GM12878 (cell line): ENCODE measurements around the gene TRIP11. TPM values are rescaled to one million over a fixed set of nuclear protein-coding genes. Genes with fewer than 3 reads are reported as not detected.

Experiments used
- ATAC-seq: fragments of 200-7000 bp; cut with Tn5 transposase; 3 replicates; pipeline ENCODE4 v1.9.1; 2020; ENCODE audit warnings: mild to moderate bottlenecking, moderate library complexity
- BruUV-seq: library from RNA; stranded (reverse); fragments of 400-500 nt; replicated peaks from 2 replicates; lab custom pipeline; 2021; lab: Mats Ljungman, UMichigan
- CTCF ChIA-PET: fragments of 300-600 bp; sonication (Branson Sonifier 250); formaldehyde crosslinking; extraction: SDS; loops from one replicate; lab custom pipeline; 2021; ENCODE audit warnings: inconsistent platforms; lab: Yijun Ruan, JAX
- POLR2A ChIA-PET: fragments of 350-600 bp; formaldehyde crosslinking; extraction: SDS; loops from one replicate; lab custom pipeline; 2021; ENCODE audit warnings: inconsistent platforms; lab: Charles Lee
- RAD21 ChIA-PET: fragments of 300-600 bp; sonication (Branson Sonifier 250); formaldehyde crosslinking; loops from one replicate; lab custom pipeline; 2023; ENCODE audit warnings: antibody characterized with exemption; ENCODE audit not compliant: unreplicated experiment; lab: Charles Lee
- SMC1A ChIA-PET: fragments of 300-600 bp; sonication (Branson Sonifier 250); formaldehyde crosslinking; loops from one replicate; lab custom pipeline; 2023; ENCODE audit not compliant: unreplicated experiment, uncharacterized antibody; lab: Charles Lee
- DNase-seq: peaks from one replicate; pipeline ENCODE4 v3.0.0-alpha.2; 2011; ENCODE audit warnings: low read depth, low spot score
- FAIRE-seq: peaks from 3 replicates; lab custom pipeline; 2011; peaks lifted over from hg19 to GRCh38; lab: Jason Lieb, UNC
- H2AFZ ChIP-seq: 2 replicates; pipeline ENCODE4 v1.6.0; 2011; ENCODE audit warnings: low read depth, low read length, control low read depth; ENCODE audit not compliant: control insufficient read depth
- H3K27ac ChIP-seq: 2 replicates; pipeline ENCODE4 v1.5.1; 2011; ENCODE audit warnings: control low read depth; ENCODE audit not compliant: control insufficient read depth, insufficient read depth
- H3K27me3 ChIP-seq, 2 experiments: replicated peaks in 1 of 2; 2 replicates each; pipeline versions ENCODE4 v1.6.0 to v1.6.1; 2011; ENCODE audit warnings: low read length in 1 of 2; ENCODE audit not compliant: control insufficient read depth in 2 of 2, insufficient read depth in 2 of 2
- H3K36me3 ChIP-seq, 2 experiments: 2 replicates each; pipeline ENCODE4 v1.5.1; 2011; ENCODE audit warnings: low read length in 1 of 2; ENCODE audit not compliant: control insufficient read depth in 2 of 2, insufficient read depth in 2 of 2
- H3K4me1 ChIP-seq: 2 replicates; pipeline ENCODE4 v1.6.1; 2011; ENCODE audit warnings: mild to moderate bottlenecking, low read length, moderate library complexity, mixed read lengths; ENCODE audit not compliant: control insufficient read depth, insufficient read depth
- H3K4me2 ChIP-seq: 2 replicates; pipeline ENCODE4 v1.6.0; 2011; ENCODE audit warnings: control low read depth; ENCODE audit not compliant: control insufficient read depth, insufficient read depth
- H3K4me3 ChIP-seq: fragments of 200-600 bp; sonication (generic); 2 replicates; pipeline ENCODE4 v1.5.1; 2016
- H3K79me2 ChIP-seq: 2 replicates; pipeline ENCODE4 v1.6.0; 2011; ENCODE audit warnings: low read length; ENCODE audit not compliant: control insufficient read depth, insufficient read depth
- H3K9ac ChIP-seq: 2 replicates; pipeline ENCODE4 v1.8.0; 2011; ENCODE audit warnings: low read length, control low read depth, mixed read lengths; ENCODE audit not compliant: control insufficient read depth, insufficient read depth
- H3K9me3 ChIP-seq: replicated peaks from 3 replicates; pipeline ENCODE4 v1.5.1; 2011; ENCODE audit warnings: mild to moderate bottlenecking, low read length; ENCODE audit not compliant: control insufficient read depth, insufficient read depth
- H4K20me1 ChIP-seq: 2 replicates; pipeline ENCODE4 v1.6.0; 2011; ENCODE audit not compliant: control insufficient read depth, insufficient read depth
- HDGF ChIP-seq: fragments of 450-650 bp; IDR thresholded peaks from 2 replicates; pipeline ENCODE4 v1.6.1; 2016; ENCODE audit warnings: antibody characterized with exemption
- MYC ChIP-seq: IDR thresholded peaks from 2 replicates; pipeline ENCODE4 v1.6.1; 2011; ENCODE audit warnings: mild to moderate bottlenecking, low read length, moderate library complexity, inconsistent platforms; ENCODE audit not compliant: insufficient read depth, insufficient replicate concordance, insufficient read length, severe bottlenecking
- SPI1 ChIP-seq: IDR thresholded peaks from 2 replicates; pipeline ENCODE4 v1.6.1; 2011; ENCODE audit warnings: low read depth, mild to moderate bottlenecking, low read length, moderate library complexity, borderline replicate concordance; ENCODE audit not compliant: insufficient read depth
- SREBF1 ChIP-seq: IDR thresholded peaks from 2 replicates; pipeline ENCODE4 v1.6.1; 2012; ENCODE audit warnings: mild to moderate bottlenecking, low read length
- ZZZ3 ChIP-seq: IDR thresholded peaks from 2 replicates; pipeline ENCODE4 v1.6.1; 2011; ENCODE audit warnings: low read depth; ENCODE audit not compliant: control insufficient read depth, insufficient read length
- WGBS: methylation state at CpG from one replicate; pipeline ENCODE4 v1.1.6; 2016; ENCODE audit warnings: low lambda C conversion rate; ENCODE audit not compliant: insufficient replicate concordance, insufficient coverage; ENCODE audit errors: missing lambda C conversion rate; 5-methylcytosine and 5-hydroxymethylcytosine counted together
- in situ Hi-C: fragments of 300-500 bp; cut with MboI; formaldehyde crosslinking; loops from 9 replicates; pipeline ENCODE4 v1.14.3; 2018; ENCODE audit warnings: mixed read lengths
- intact Hi-C: fragments of 100-400 bp; cut with micrococcal nuclease; formaldehyde crosslinking; loops from one replicate; pipeline ENCODE4 v1.14.2; 2022; ENCODE audit not compliant: unreplicated experiment
- polyA plus RNA-seq, 11 experiments: library from polyadenylated mRNA; depleted of rRNA in 4 of 11; unstranded in 6 of 11; stranded (reverse) in 5 of 11; fragments of >200 nt; fragmentation: Nextera tagmentation in 4 of 11; fragmentation: Illumina TruSeq in 1 of 11; extraction: Ambion mirVana in 4 of 11; extraction: Trizol in 1 of 11; gene quantifications; 1 replicate in 1 of 11; 2 replicates in 10 of 11; pipeline versions ENCODE4 v1.2.1 to v1.2.3, GENCODE V29; 2011 to 2016; ENCODE audit warnings: inconsistent platforms in 2 of 11, missing spikeins in 2 of 11, low read depth in 1 of 11
- total RNA-seq, 4 experiments: library from RNA; depleted of rRNA in 3 of 4; stranded (reverse); fragments of >200 nt in 3 of 4; fragmentation: Illumina TruSeq in 1 of 4; extraction: Trizol in 1 of 4; gene quantifications; 2 replicates each; pipeline versions ENCODE4 v1.2.1 to v1.2.3, GENCODE V29; 2013 to 2021
- TF ChIP-seq, protein P1 (sequence below): fragments of 450-650 bp; IDR thresholded peaks from 2 replicates; pipeline ENCODE4 v1.6.1; 2017; ENCODE audit warnings: low read depth, mild to moderate bottlenecking, moderate library complexity
- TF ChIP-seq, protein P2 (sequence below): IDR thresholded peaks from 2 replicates; pipeline ENCODE4 v1.6.1; 2012; ENCODE audit warnings: low read length, inconsistent platforms
- TF ChIP-seq, protein P3 (sequence below): fragments of 150-350 bp; IDR thresholded peaks from 2 replicates; pipeline ENCODE4 v1.6.1; 2016; ENCODE audit warnings: low read depth, low read length

TRIP11 gene
- total and polyA plus RNA-seq, 10 of the 15 experiments (the other 5 are each of a cell fraction or from before 2014, with no cell fraction given): 5.3 to 46.1 (median 19.9) TPM

DNA sequence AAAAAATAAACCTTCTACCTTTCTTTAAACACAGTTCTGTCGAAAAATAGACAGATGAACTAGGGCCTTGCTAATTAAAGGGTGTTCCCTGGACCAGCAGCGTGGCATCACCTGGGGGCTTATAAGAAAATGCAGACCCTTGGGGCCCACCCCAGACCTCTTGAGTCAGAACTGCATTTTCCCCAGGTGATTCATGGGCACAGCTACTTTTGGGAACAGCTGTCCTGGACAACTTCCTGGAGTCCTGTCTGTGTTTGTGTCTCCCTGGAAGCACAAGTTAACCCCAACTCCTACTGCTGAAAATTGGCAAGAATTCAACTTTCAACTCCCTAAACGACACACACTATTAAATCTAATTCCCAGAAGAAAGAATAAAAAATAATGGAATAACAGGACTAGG is 110.2 kb downstream of the TRIP11 start (continued):
- TF ChIP-seq, protein P1, sequence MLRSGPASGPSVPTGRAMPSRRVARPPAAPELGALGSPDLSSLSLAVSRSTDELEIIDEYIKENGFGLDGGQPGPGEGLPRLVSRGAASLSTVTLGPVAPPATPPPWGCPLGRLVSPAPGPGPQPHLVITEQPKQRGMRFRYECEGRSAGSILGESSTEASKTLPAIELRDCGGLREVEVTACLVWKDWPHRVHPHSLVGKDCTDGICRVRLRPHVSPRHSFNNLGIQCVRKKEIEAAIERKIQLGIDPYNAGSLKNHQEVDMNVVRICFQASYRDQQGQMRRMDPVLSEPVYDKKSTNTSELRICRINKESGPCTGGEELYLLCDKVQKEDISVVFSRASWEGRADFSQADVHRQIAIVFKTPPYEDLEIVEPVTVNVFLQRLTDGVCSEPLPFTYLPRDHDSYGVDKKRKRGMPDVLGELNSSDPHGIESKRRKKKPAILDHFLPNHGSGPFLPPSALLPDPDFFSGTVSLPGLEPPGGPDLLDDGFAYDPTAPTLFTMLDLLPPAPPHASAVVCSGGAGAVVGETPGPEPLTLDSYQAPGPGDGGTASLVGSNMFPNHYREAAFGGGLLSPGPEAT: no peak
- no peak for TF ChIP-seq ZZZ3
- TF ChIP-seq, protein P2, sequence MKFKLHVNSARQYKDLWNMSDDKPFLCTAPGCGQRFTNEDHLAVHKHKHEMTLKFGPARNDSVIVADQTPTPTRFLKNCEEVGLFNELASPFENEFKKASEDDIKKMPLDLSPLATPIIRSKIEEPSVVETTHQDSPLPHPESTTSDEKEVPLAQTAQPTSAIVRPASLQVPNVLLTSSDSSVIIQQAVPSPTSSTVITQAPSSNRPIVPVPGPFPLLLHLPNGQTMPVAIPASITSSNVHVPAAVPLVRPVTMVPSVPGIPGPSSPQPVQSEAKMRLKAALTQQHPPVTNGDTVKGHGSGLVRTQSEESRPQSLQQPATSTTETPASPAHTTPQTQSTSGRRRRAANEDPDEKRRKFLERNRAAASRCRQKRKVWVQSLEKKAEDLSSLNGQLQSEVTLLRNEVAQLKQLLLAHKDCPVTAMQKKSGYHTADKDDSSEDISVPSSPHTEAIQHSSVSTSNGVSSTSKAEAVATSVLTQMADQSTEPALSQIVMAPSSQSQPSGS: no peak

DNA sequence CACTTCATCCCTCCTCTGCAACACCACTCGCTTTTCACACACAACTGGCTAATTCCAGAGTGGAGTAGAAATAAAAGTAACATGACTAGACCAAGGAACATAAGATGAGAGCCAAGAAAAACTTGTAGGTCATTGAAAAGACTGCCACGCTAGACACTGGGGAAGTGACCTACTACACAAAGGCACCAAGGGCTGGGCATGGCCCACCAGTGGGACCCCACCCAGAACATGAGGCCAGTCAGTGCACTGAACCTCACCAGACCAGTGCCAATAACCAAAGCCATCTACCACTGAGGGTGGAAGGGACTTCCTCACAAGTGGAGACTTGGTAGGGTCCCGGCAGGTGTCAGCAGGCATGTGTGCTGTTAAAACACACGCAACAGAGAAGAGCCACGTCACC is 112.1 kb downstream of the TRIP11 start:
- Histone ChIP-seq H3K27ac (no peak overlapping the region), H4K20me1 (no peaks in the 10 kb centered on the region), H3K79me2 (no peaks in the 10 kb centered on the region), H3K27me3 (no peaks in the 10 kb centered on the region; a peak in 1 of 4 replicates), H3K4me1 (no peaks in the 10 kb centered on the region), H3K4me2 (no peak overlapping the region), H3K4me3 (no peak overlapping the region), H3K9me3 (no peaks in the 10 kb centered on the region), H3K9ac (no peak overlapping the region), H2AFZ (no peak overlapping the region), H3K36me3 (no peaks in the 10 kb centered on the region)
- SMC1A ChIA-PET: no interaction called here
- in situ Hi-C loops: no loop called here
- WGBS: 38% methylated on average over 5 of the region's 5 CpGs
- intact Hi-C loops: no loop called here
- no peak for DNase-seq
- POLR2A ChIA-PET: no interaction called here
- no peak for ATAC-seq
- TF ChIP-seq SREBF1 (no peak), MYC (no peak), SPI1 (no peak), HDGF (no peak)
- TF ChIP-seq, protein P3, sequence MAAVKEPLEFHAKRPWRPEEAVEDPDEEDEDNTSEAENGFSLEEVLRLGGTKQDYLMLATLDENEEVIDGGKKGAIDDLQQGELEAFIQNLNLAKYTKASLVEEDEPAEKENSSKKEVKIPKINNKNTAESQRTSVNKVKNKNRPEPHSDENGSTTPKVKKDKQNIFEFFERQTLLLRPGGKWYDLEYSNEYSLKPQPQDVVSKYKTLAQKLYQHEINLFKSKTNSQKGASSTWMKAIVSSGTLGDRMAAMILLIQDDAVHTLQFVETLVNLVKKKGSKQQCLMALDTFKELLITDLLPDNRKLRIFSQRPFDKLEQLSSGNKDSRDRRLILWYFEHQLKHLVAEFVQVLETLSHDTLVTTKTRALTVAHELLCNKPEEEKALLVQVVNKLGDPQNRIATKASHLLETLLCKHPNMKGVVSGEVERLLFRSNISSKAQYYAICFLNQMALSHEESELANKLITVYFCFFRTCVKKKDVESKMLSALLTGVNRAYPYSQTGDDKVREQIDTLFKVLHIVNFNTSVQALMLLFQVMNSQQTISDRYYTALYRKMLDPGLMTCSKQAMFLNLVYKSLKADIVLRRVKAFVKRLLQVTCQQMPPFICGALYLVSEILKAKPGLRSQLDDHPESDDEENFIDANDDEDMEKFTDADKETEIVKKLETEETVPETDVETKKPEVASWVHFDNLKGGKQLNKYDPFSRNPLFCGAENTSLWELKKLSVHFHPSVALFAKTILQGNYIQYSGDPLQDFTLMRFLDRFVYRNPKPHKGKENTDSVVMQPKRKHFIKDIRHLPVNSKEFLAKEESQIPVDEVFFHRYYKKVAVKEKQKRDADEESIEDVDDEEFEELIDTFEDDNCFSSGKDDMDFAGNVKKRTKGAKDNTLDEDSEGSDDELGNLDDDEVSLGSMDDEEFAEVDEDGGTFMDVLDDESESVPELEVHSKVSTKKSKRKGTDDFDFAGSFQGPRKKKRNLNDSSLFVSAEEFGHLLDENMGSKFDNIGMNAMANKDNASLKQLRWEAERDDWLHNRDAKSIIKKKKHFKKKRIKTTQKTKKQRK: no peak
- RAD21 ChIA-PET: no interaction called here
- no peak for FAIRE-seq
- BruUV-seq: no TSS peak
- CTCF ChIA-PET: no interaction called here
